ENCODE measurements around the gene RASD2. TPM values are rescaled to one million over a fixed set of nuclear protein-coding genes. Genes with fewer than 3 reads are reported as not detected.
A peak's percentile ranks its signal among the peaks of the same experiment; 100 is the strongest.

The RASD2 gene
- total and polyA plus RNA-seq, 5 donors from 2014 or later = 0.06 to 1.0 TPM; not detected in 3

DNA sequence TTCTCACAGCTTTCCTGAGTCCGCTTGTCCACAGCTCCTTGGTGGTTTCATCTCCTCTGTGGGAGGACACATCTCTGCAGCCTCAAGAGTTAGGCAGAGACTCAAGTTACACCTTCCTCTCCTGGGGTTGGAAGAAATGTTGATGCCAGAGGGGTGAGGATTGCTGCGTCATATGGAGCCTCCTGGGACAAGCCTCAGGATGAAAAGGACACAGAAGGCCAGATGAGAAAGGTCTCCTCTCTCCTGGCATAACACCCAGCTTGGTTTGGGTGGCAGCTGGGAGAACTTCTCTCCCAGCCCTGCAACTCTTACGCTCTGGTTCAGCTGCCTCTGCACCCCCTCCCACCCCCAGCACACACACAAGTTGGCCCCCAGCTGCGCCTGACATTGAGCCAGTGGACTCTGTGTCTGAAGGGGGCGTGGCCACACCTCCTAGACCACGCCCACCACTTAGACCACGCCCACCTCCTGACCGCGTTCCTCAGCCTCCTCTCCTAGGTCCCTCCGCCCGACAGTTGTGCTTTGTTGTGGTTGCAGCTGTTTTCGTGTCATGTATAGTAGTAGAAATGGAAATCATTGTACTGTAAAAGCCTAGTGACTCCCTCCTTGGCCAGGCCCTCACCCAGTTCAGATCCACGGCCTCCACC lies 11.7 kb downstream of the RASD2 start:
- Histone ChIP-seq H3K27ac (ENCODE audit: insufficient read depth, low read length, poor library complexity, severe bottlenecking) (peak overlapping the region; percentile 5), H3K4me1 (ENCODE audit: control insufficient read depth, insufficient read depth, low read length, poor library complexity, severe bottlenecking) (peaks cover 13% of the 10 kb centered on the region), H3K36me3 (ENCODE audit: control insufficient read depth, insufficient read depth, low read length) (no peaks in the 10 kb centered on the region), H3K4me3 (ENCODE audit: low read depth, low read length) (no peak overlapping the region), H3K27me3 (ENCODE audit: control insufficient read depth, insufficient read depth, low read length) (no peaks in the 10 kb centered on the region), H3K9me3 (ENCODE audit: control insufficient read depth in 2 of 2, low read length in 2 of 2) (no peaks in the 10 kb centered on the region)
- peak; percentile 74 to 93 (median 81) for DNase-seq
- H3K4me1 Mint-ChIP-seq = peaks cover 0 to 27% (median 7%) of the 10 kb centered on the region in 4 donors
- H3K9me3 Mint-ChIP-seq = peaks cover 0 to 1% (median 0%) of the 10 kb centered on the region in 7 donors
- peak overlapping the region in 3 of 4 donors; percentile 3 to 66 (median 60) for H3K4me3 Mint-ChIP-seq
- no peaks in the 10 kb centered on the region for H3K36me3 Mint-ChIP-seq
- peak overlapping the region; percentile 28 to 64 (median 53) for H3K27ac Mint-ChIP-seq
- ATAC-seq (ENCODE audit: low read depth in 2 of 2) = peak; percentile 90 to 94
- peaks cover 15% of the 10 kb centered on the region for H3K27me3 Mint-ChIP-seq

DNA sequence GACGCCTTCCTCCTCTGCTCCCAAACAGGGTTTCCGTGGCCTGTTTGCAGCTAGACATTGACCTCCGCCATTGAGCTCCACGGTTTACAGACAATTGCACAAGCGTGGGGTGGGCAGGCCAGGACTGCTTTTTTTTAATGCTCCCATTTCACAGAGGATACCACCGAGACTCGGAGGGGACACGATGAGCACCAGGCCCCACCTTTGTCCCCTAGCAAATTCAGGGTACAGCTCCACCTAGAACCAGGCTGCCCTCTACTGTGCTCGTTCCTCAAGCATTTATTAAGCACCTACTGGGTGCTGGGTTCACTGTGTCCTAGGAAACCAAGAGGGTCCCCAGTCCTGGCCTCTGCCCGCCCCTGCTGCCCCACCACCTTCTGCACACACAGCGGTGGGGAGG lies 12.2 kb downstream of the RASD2 start:
- Histone ChIP-seq H3K4me1 (ENCODE audit: control insufficient read depth, insufficient read depth, low read length, poor library complexity, severe bottlenecking) (peaks cover 13% of the 10 kb centered on the region), H3K36me3 (ENCODE audit: control insufficient read depth, insufficient read depth, low read length) (no peaks in the 10 kb centered on the region), H3K27ac (ENCODE audit: insufficient read depth, low read length, poor library complexity, severe bottlenecking) (peak overlapping the region; percentile 5), H3K9me3 (ENCODE audit: control insufficient read depth in 2 of 2, low read length in 2 of 2) (no peaks in the 10 kb centered on the region), H3K27me3 (ENCODE audit: control insufficient read depth, insufficient read depth, low read length) (no peaks in the 10 kb centered on the region), H3K4me3 (ENCODE audit: low read depth, low read length) (no peak overlapping the region)
- DNase-seq = no peak
- H3K4me1 Mint-ChIP-seq = peaks cover 0 to 27% (median 7%) of the 10 kb centered on the region in 4 donors
- ATAC-seq (ENCODE audit: low read depth in 2 of 2) = no peak
- H3K27ac Mint-ChIP-seq = peak overlapping the region; percentile 28 to 64 (median 53)
- peaks cover 15% of the 10 kb centered on the region for H3K27me3 Mint-ChIP-seq
- H3K4me3 Mint-ChIP-seq = peak overlapping the region in 3 of 4 donors; percentile 3 to 66 (median 60)
- H3K36me3 Mint-ChIP-seq = no peaks in the 10 kb centered on the region
- H3K9me3 Mint-ChIP-seq = peaks cover 0 to 1% (median 0%) of the 10 kb centered on the region in 7 donors

DNA sequence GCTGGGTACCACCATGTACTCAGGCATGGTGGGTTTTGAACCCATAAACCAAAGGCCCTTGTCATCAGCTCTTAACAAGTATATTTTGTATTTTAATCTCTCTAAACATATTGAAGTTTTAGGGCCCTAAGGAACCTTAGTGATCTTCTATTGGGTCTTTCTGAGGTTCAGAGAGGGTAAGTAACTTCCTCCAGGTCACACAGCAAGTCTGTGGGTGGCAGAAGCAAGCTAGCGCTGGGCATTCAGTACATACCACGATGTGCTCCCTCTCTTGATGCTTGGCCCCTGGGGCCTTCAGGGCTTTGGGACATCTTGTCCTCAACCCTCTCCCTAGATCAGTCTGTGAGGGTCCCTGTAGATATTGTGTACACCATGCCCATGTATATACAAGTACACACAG lies 12.7 kb downstream of the RASD2 start:
- Histone ChIP-seq H3K27ac (ENCODE audit: insufficient read depth, low read length, poor library complexity, severe bottlenecking) (no peak overlapping the region), H3K36me3 (ENCODE audit: control insufficient read depth, insufficient read depth, low read length) (no peaks in the 10 kb centered on the region), H3K27me3 (ENCODE audit: control insufficient read depth, insufficient read depth, low read length) (no peaks in the 10 kb centered on the region), H3K9me3 (ENCODE audit: control insufficient read depth in 2 of 2, low read length in 2 of 2) (no peaks in the 10 kb centered on the region), H3K4me3 (ENCODE audit: low read depth, low read length) (no peak overlapping the region), H3K4me1 (ENCODE audit: control insufficient read depth, insufficient read depth, low read length, poor library complexity, severe bottlenecking) (peaks cover 13% of the 10 kb centered on the region)
- DNase-seq = no peak
- Mint-ChIP-seq H3K4me3 (no peak overlapping the region), H3K36me3 (no peaks in the 10 kb centered on the region), H3K9me3 (peaks cover 0 to 1% (median 0%) of the 10 kb centered on the region in 7 donors), H3K4me1 (peaks cover 0 to 27% (median 8%) of the 10 kb centered on the region in 4 donors), H3K27ac (peak overlapping the region in 1 of 3 donors; percentile 74), H3K27me3 (peaks cover 19% of the 10 kb centered on the region)
- no peak for ATAC-seq (ENCODE audit: low read depth in 2 of 2)

DNA sequence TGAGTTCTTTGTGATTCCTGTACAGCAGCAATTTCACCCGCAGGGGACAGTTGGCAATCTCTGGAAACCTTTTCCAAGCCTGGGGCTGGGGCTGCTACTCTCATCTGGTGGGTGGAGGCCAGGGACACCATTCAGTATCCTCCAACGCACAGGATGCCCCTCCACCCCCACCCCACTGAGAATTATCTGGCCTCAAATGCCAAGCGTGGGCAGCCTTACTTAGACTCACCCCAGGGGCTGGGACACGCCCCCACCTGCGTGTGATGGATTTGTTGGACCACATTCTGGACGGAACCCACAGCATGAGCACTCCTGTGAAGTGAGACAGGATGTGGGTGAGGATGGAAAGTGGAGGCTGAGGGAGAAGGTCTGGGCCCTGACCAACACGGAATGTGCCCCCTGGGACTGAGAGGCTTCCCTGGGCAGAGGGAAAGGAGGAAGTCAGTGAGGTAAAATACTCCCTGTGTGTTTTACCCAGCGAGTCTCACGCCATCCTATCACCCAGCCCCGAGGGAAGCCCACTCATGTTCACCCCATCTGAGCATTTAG lies 13.7 kb downstream of the RASD2 start:
- Histone ChIP-seq H3K9me3 (ENCODE audit: control insufficient read depth in 2 of 2, low read length in 2 of 2) (no peaks in the 10 kb centered on the region), H3K36me3 (ENCODE audit: control insufficient read depth, insufficient read depth, low read length) (no peaks in the 10 kb centered on the region), H3K27ac (ENCODE audit: insufficient read depth, low read length, poor library complexity, severe bottlenecking) (no peak overlapping the region), H3K27me3 (ENCODE audit: control insufficient read depth, insufficient read depth, low read length) (no peaks in the 10 kb centered on the region), H3K4me1 (ENCODE audit: control insufficient read depth, insufficient read depth, low read length, poor library complexity, severe bottlenecking) (peaks cover 13% of the 10 kb centered on the region), H3K4me3 (ENCODE audit: low read depth, low read length) (no peak overlapping the region)
- Mint-ChIP-seq H3K36me3 (no peaks in the 10 kb centered on the region), H3K4me1 (peaks cover 0 to 27% (median 8%) of the 10 kb centered on the region in 4 donors), H3K27ac (no peak overlapping the region), H3K4me3 (no peak overlapping the region), H3K9me3 (peaks cover 0 to 1% (median 0%) of the 10 kb centered on the region in 7 donors), H3K27me3 (peaks cover 23% of the 10 kb centered on the region)
- DNase-seq (no peak), ATAC-seq (ENCODE audit: low read depth in 2 of 2) (no peak)

DNA sequence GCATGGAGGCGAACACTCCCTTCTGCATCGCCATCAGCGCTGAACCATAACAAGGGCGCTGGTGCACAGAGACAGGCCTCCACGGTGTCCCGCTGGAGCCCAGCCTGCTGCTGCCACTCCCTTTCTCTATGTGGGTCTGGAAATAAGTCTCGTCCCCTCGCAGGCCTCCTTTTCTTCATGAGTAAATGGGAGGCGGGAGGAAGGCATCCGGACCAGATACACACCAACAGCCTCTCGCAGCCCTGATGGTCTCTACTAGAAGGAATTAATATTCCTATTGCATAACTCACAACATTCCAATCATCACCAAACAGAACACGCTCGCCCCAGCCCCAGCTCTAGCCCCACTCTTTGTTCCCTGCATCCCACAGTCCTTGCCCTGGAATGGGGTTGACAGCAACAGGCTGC lies 14.9 kb downstream of the RASD2 start:
- peak overlapping the region in 1 of 4 donors; percentile 16 for H3K4me3 Mint-ChIP-seq
- Histone ChIP-seq H3K9me3 (ENCODE audit: control insufficient read depth in 2 of 2, low read length in 2 of 2) (no peaks in the 10 kb centered on the region), H3K36me3 (ENCODE audit: control insufficient read depth, insufficient read depth, low read length) (no peaks in the 10 kb centered on the region), H3K27me3 (ENCODE audit: control insufficient read depth, insufficient read depth, low read length) (no peaks in the 10 kb centered on the region), H3K27ac (ENCODE audit: insufficient read depth, low read length, poor library complexity, severe bottlenecking) (no peak overlapping the region), H3K4me1 (ENCODE audit: control insufficient read depth, insufficient read depth, low read length, poor library complexity, severe bottlenecking) (peaks cover 13% of the 10 kb centered on the region), H3K4me3 (ENCODE audit: low read depth, low read length) (no peak overlapping the region)
- H3K27ac Mint-ChIP-seq = peak overlapping the region in 1 of 3 donors; percentile 36
- peaks cover 0 to 1% (median 0%) of the 10 kb centered on the region in 7 donors for H3K9me3 Mint-ChIP-seq
- no peaks in the 10 kb centered on the region for H3K36me3 Mint-ChIP-seq
- no peak for DNase-seq
- peaks cover 23% of the 10 kb centered on the region for H3K27me3 Mint-ChIP-seq
- no peak for ATAC-seq (ENCODE audit: low read depth in 2 of 2)
- H3K4me1 Mint-ChIP-seq = peaks cover 0 to 27% (median 8%) of the 10 kb centered on the region in 4 donors

DNA sequence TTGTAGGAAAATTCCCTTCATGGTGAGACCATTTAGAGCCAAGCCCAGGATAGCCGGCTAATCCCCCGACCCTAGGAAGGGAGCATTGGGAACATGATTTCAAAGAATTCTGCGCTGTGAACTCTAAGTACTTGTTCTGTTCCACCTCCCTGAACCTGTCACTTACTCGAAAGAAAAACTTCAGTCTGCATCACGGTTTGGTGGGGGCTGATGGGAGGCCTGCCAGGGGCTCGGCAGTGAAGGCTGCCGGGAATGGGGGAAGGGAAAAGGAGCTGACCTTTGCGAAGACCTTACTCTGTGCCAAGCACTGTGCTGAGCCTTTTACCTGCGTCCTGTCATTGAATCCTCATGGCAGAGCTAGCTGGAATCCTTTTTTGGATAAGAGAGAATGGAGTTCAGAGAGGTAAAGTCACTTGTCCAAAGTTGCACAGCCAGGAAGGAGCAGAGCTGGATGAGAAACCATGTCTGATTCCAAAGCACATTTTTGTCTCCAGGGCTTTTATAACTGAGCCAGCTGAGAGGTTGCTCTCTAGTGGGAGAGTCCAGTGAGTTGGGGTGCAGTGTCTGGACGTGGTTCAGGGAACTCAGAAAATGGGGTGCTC lies 15.4 kb downstream of the RASD2 start:
- DNase-seq (no peak), ATAC-seq (ENCODE audit: low read depth in 2 of 2) (no peak)
- Mint-ChIP-seq H3K27ac (no peak overlapping the region), H3K9me3 (peaks cover 0 to 3% (median 0%) of the 10 kb centered on the region in 7 donors), H3K36me3 (no peaks in the 10 kb centered on the region), H3K4me1 (peaks cover 0 to 24% (median 8%) of the 10 kb centered on the region in 4 donors), H3K27me3 (peaks cover 23% of the 10 kb centered on the region), H3K4me3 (no peak overlapping the region)
- peaks cover 3% of the 10 kb centered on the region for H3K27me3 ChIP-seq (ENCODE audit: control insufficient read depth, insufficient read depth, low read length)
- H3K4me1 ChIP-seq (ENCODE audit: control insufficient read depth, insufficient read depth, low read length, poor library complexity, severe bottlenecking) = peaks cover 13% of the 10 kb centered on the region
- no peaks in the 10 kb centered on the region for H3K36me3 ChIP-seq (ENCODE audit: control insufficient read depth, insufficient read depth, low read length)
- H3K4me3 ChIP-seq (ENCODE audit: low read depth, low read length) = no peak overlapping the region
- H3K27ac ChIP-seq (ENCODE audit: insufficient read depth, low read length, poor library complexity, severe bottlenecking) = no peak overlapping the region
- no peaks in the 10 kb centered on the region for H3K9me3 ChIP-seq (ENCODE audit: control insufficient read depth in 2 of 2, low read length in 2 of 2)

DNA sequence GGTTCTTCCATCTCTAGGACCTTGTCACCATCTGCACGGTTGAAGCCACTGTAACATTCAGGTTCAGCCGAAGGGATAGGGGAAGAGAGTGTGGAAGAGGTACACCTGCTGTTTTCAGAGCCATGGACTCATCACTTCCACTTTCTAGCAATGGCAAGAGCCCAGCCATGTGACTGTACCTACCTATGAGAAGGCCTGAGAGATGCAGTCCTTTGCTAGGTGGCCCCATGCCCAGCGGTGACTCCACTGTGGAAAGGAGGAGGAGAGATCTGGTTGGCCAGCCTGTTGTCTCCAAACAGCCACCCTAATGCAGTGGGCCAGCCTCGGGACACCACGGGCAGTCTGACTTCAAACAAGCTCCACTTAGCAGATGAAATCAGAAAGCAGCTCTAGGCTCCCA lies 16.0 kb downstream of the RASD2 start:
- Histone ChIP-seq H3K4me3 (ENCODE audit: low read depth, low read length) (no peak overlapping the region), H3K27me3 (ENCODE audit: control insufficient read depth, insufficient read depth, low read length) (peaks cover 3% of the 10 kb centered on the region), H3K36me3 (ENCODE audit: control insufficient read depth, insufficient read depth, low read length) (no peaks in the 10 kb centered on the region), H3K27ac (ENCODE audit: insufficient read depth, low read length, poor library complexity, severe bottlenecking) (no peak overlapping the region), H3K9me3 (ENCODE audit: control insufficient read depth in 2 of 2, low read length in 2 of 2) (no peaks in the 10 kb centered on the region), H3K4me1 (ENCODE audit: control insufficient read depth, insufficient read depth, low read length, poor library complexity, severe bottlenecking) (peaks cover 13% of the 10 kb centered on the region)
- H3K4me3 Mint-ChIP-seq = no peak overlapping the region
- H3K27ac Mint-ChIP-seq = no peak overlapping the region
- H3K36me3 Mint-ChIP-seq = peaks cover 4% of the 10 kb centered on the region
- peaks cover 0 to 3% (median 0%) of the 10 kb centered on the region in 7 donors for H3K9me3 Mint-ChIP-seq
- peaks cover 0 to 24% (median 8%) of the 10 kb centered on the region in 4 donors for H3K4me1 Mint-ChIP-seq
- H3K27me3 Mint-ChIP-seq = peaks cover 29% of the 10 kb centered on the region
- DNase-seq = no peak
- ATAC-seq (ENCODE audit: low read depth in 2 of 2) = no peak

All from CD4-positive, CD25-positive, alpha-beta regulatory T cell (primary cell).